Duodenal mucosa (tissue), 2 donors: ENCODE data around the gene SNX30.

Source experiments
- H3K27ac ChIP-seq: one replicate; pipeline ENCODE4 v1.7.0; 2013; ENCODE audit warnings: low read depth, low read length
- H3K27me3 ChIP-seq, 2 donors: one replicate each; pipeline ENCODE4 v1.7.0; 2013; ENCODE audit warnings: low read length in 2 of 2, control low read depth in 1 of 2; ENCODE audit not compliant: insufficient read depth in 2 of 2, control insufficient read depth in 1 of 2
- H3K36me3 ChIP-seq, 2 donors: one replicate each; pipeline ENCODE4 v1.7.0; 2013; ENCODE audit warnings: low read length in 2 of 2, control low read depth in 1 of 2; ENCODE audit not compliant: insufficient read depth in 2 of 2, control insufficient read depth in 1 of 2
- H3K4me1 ChIP-seq, 2 donors: one replicate each; pipeline ENCODE4 v1.7.0; 2013; ENCODE audit warnings: low read length in 2 of 2, control low read depth in 1 of 2; ENCODE audit not compliant: insufficient read depth in 2 of 2, control insufficient read depth in 1 of 2
- H3K4me3 ChIP-seq, 2 donors: one replicate each; pipeline ENCODE4 v1.7.0; 2013; ENCODE audit warnings: low read length in 2 of 2, low read depth in 1 of 2
- H3K9ac ChIP-seq, 2 donors: one replicate each; pipeline ENCODE4 v1.7.0; 2013; ENCODE audit warnings: low read length in 2 of 2, low read depth in 1 of 2
- H3K9me3 ChIP-seq, 2 donors: one replicate each; pipeline ENCODE4 v1.7.0; 2013; ENCODE audit warnings: low read length in 2 of 2, control low read depth in 1 of 2; ENCODE audit not compliant: control insufficient read depth in 1 of 2

SNX30 gene

DNA sequence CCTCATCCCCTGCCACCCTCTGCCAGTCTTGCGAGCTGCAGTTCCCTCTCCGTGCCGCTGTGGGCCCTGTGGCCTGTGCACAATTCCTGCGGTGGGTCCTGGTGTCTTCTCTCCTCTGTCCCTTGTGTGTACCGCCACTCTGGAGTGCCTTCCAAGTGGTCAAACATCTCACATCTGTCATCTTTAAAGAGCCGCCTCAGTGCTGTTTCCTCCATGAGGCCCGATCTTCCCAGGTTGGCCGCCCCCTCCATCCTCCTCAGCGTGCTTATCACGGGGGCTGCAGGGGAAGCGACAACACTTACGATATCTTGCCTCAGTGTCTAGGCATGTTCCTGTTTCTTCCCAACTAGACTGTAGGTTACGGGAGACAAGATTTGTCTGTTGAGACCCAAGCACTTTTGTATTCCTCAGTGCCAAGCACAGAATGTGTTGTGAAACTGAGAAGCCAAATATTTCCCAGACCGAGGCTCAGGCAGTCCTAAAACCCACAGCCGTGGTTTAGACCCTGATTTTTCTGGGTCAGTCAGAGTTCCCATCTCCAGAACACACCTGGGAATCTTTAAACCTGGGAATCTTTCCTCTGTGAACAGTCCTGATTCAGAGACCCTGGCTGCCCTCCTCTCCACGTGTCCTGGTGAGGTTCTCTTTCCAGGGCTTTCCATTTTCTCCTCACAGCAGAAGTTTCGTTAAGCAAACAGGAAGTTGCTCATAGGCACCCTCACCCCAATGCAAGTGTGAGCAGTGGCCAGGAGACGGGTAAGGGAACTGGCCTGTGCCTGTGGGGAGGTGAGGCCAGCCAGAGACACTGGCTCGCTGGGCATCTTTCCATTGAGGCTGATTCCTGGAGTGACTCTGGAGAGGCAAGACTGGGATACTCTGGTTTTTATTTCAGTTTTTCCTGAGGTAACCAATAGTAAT is 111.3 kb downstream of the SNX30 start:
- no peak overlapping the region for H3K4me3 ChIP-seq
- H3K4me1 ChIP-seq: peaks cover 4 to 5% of the 10 kb centered on the region in 2 donors
- H3K27ac ChIP-seq: no peak overlapping the region
- no peak overlapping the region for H3K9ac ChIP-seq
- no peaks in the 10 kb centered on the region for H3K27me3 ChIP-seq
- H3K9me3 ChIP-seq: no peaks in the 10 kb centered on the region
- peaks cover 0 to 9% of the 10 kb centered on the region in 2 donors for H3K36me3 ChIP-seq

DNA sequence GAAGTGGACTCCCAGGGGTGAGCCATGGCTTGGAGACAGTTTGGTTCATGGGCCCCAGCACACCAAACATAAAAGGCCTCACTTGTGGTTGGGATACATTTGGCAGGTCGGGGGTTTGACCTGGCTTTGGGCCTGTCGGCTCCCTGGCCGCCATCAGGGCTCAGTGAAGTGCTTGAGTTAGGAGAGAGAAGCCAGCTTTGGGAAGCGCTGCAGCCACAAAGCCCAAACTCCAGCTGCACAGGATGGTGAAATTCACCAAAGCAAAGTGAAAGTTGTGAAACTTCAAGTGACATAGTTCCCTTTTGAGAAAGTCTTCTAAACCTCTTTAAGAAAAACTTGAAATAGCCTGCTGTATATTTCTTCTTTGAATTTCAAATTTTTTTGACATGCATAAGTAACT is 112.7 kb downstream of the SNX30 start:
- Histone ChIP-seq H3K27ac (no peak overlapping the region), H3K27me3 (no peaks in the 10 kb centered on the region), H3K9me3 (no peaks in the 10 kb centered on the region), H3K4me3 (no peak overlapping the region), H3K4me1 (peaks cover 9 to 10% of the 10 kb centered on the region in 2 donors), H3K9ac (no peak overlapping the region), H3K36me3 (peaks cover 0 to 13% of the 10 kb centered on the region in 2 donors)

DNA sequence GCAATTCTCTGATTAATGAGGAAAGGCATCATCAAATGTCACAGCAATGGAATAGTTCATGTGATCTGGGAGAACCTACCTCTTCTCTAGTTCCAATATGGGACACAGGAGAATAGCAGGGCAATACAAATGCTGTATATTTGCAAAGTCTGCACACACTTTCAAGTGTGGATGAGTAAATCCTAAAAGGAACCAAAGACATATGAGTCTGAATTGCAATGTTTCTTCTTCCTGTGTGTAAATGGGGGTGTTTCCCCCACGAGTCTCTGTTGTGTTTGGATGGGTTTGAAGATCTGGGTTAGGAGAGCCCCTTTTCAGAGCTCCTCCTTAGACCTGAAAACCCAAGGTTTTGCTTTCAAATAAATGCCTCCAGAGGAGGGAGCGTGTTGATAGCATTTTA is 113.2 kb downstream of the SNX30 start:
- H3K9me3 ChIP-seq: no peaks in the 10 kb centered on the region
- no peaks in the 10 kb centered on the region for H3K27me3 ChIP-seq
- peaks cover 14 to 15% of the 10 kb centered on the region in 2 donors for H3K4me1 ChIP-seq
- H3K9ac ChIP-seq: no peak overlapping the region
- H3K36me3 ChIP-seq: peaks cover 0 to 18% of the 10 kb centered on the region in 2 donors
- no peak overlapping the region for H3K27ac ChIP-seq
- H3K4me3 ChIP-seq: no peak overlapping the region

DNA sequence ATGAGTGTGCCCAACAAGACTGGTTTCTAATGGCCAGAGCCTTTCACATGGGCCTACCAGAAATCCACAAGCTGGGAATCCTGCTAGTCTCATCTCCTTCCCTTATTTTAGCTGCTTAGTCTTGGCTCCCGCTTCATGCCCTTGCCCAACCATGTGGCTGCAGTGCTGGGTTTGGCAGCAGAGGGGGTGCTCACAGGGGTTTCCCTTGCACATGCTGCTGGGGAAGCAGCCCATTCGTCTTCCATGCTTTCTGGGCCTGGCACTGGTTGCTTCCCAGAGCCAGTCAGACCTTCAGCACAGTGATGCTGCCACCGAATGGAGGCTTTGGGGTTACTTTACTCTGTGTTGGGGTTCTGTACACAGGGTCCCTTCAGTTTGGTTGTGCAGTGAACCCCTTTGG is 113.8 kb downstream of the SNX30 start:
- Histone ChIP-seq H3K27me3 (no peaks in the 10 kb centered on the region), H3K27ac (no peak overlapping the region), H3K9ac (no peak overlapping the region), H3K36me3 (peaks cover 0 to 23% of the 10 kb centered on the region in 2 donors), H3K4me3 (no peak overlapping the region), H3K4me1 (peaks cover 14 to 15% of the 10 kb centered on the region in 2 donors), H3K9me3 (no peaks in the 10 kb centered on the region)

DNA sequence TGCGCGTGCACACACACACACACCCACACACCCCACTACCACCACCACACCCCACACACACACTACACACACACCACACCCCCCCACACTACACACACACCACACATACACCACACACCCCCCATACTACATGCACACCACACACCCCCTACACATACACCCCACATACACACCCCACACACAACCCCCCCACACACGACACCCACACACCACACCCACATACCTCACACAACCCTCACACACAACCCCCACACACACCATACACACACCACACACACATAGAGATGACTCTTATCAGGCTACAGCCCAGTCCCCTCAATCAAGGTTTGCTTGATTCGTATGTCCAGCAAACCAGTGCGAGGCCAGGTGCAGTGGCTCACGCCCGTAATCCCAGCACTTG is 114.4 kb downstream of the SNX30 start:
- Histone ChIP-seq H3K27ac (no peak overlapping the region), H3K9me3 (no peaks in the 10 kb centered on the region), H3K4me1 (peaks cover 14 to 15% of the 10 kb centered on the region in 2 donors), H3K4me3 (no peak overlapping the region), H3K36me3 (peaks cover 0 to 29% of the 10 kb centered on the region in 2 donors), H3K27me3 (no peaks in the 10 kb centered on the region), H3K9ac (no peak overlapping the region)

DNA sequence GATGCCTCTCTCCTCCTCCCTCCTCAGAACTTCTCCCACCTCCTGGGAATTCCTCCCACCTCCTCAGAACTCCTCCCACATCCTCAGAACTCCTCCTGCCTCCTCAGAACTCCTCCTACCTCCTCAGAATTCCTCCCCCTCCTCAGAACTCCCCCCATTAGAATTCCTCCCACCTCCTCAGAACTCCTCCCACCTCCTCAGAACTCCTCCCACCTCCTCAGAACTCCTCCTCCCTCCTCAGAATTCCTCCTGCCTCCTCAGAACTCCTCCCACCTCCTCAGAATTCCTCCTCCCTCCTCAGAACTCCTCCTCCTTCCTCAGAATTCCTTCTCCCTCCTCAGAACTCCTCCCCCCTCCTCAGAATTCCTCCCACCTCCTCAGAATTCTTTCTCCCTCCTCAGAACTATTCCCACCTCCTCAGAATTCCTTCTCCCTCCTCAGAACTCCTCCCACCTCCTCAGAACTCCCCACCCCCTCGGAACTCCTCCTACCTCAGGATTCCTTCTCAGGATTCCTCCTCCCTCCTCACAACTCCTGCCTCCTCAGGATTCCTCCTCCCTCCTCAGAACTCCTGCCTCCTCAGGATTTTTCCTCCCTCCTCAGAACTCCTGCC is 116.2 kb downstream of the SNX30 start:
- Histone ChIP-seq H3K4me3 (no peak overlapping the region), H3K4me1 (peaks cover 14 to 15% of the 10 kb centered on the region in 2 donors), H3K36me3 (peaks cover 0 to 39% of the 10 kb centered on the region in 2 donors), H3K27ac (no peak overlapping the region), H3K9ac (no peak overlapping the region), H3K9me3 (no peaks in the 10 kb centered on the region), H3K27me3 (no peaks in the 10 kb centered on the region)

DNA sequence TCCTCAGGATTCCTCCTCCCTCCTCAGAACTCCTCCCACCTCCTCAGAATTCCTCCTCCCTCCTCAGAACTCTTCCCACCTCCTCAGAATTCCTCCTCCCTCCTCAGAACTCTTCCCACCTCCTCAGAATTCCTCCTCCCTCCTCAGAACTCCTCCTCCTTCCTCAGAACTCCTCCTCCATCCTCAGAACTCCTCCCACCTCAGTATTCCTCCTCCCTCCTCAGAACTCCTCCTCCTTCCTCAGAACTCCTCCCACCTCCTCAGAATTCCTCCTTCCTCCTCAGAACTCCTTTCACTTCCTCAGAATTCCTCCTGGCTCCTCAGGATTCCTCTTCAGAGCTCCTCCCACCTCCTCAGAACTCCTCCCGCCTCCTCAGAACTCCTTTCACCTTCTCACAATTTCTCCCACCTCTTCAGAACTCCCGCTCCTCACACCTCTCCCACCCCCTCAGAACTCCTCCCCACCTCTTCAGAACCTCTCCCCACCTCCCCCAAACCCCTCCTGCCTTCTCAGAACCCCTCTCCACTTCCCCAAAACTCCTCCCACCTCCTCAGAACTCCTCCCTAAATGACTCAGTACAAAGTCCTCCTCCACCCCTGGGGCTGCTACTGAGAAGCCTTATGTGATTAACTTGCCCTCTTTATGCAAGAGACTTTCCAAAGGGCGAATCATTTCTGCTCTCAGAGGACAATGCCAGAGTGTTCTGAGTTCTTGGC is 116.9 kb downstream of the SNX30 start:
- H3K27ac ChIP-seq: peak overlapping the region; percentile 55
- no peaks in the 10 kb centered on the region for H3K9me3 ChIP-seq
- no peak overlapping the region for H3K4me3 ChIP-seq
- H3K27me3 ChIP-seq: no peaks in the 10 kb centered on the region
- no peak overlapping the region for H3K9ac ChIP-seq
- peaks cover 14 to 15% of the 10 kb centered on the region in 2 donors for H3K4me1 ChIP-seq
- peaks cover 0 to 39% of the 10 kb centered on the region in 2 donors for H3K36me3 ChIP-seq

DNA sequence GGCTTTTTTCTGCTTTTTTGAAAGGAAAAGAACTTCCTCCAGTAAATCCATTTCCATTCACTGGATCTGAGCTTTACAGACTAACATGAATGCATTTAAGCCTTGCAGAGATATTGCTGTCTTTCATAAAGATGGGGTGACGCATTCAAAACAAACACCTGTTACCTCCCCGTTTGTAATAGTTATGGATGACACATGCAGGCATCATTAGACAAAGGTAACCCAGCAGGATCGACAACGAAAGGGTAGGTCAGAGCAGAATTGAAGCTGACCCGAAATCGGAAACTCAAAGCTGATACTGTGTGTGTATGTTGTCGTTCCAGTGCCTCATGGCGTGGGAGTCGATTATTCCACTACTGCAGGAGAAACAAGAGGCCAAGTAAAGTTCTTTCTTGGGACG is 117.9 kb downstream of the SNX30 start:
- H3K27me3 ChIP-seq: no peaks in the 10 kb centered on the region
- H3K9ac ChIP-seq: no peak overlapping the region
- no peak overlapping the region for H3K27ac ChIP-seq
- peaks cover 0 to 39% of the 10 kb centered on the region in 2 donors for H3K36me3 ChIP-seq
- H3K4me1 ChIP-seq: peaks cover 9 to 10% of the 10 kb centered on the region in 2 donors
- H3K9me3 ChIP-seq: no peaks in the 10 kb centered on the region
- no peak overlapping the region for H3K4me3 ChIP-seq

DNA sequence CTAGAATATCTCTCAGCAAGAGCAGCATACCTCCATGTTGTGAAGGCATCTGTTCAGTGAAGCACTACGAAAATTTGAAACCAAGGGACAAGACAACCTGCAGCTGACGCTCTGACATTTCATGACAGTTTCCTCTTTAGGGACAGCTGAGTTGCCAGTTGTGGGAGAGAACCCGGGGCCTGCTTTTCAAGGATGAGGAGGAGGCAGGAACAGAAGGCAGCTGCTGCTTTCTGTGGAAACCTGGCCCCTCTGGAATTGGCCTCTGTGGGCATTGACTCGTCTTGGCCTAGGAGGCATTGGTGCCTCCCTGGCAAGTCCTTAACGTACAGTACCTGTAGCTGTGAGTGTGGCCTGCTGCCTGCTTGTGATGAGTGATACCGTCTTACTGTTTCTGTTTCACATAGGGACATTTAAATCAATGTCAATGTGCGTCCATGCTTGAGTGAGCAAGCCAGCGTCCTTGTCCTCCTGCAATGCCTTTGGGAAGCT is 118.5 kb downstream of the SNX30 start:
- Histone ChIP-seq H3K27ac (no peak overlapping the region), H3K9me3 (no peaks in the 10 kb centered on the region), H3K36me3 (peaks cover 0 to 38% of the 10 kb centered on the region in 2 donors), H3K4me1 (peaks cover 9 to 10% of the 10 kb centered on the region in 2 donors), H3K27me3 (no peaks in the 10 kb centered on the region), H3K9ac (no peak overlapping the region), H3K4me3 (no peak overlapping the region)

DNA sequence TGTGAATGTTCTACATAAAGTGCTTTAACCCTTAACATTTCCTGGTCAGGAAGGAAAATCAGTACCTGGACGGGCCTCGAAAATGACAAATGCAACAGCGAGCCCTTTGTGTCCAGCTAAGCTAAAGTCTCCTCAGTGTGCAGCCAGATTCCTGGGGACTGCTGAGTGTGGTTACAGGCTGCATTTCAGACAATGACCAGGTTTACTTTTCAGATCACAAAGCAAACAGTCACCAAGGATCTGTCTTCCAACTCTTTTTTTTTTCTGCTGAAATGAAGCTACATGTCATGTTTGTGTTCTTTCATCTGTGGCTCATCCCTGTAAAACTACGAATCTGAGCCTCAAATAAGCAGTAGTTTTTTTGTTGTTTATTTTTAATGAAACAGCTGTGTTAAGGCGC is 119.4 kb downstream of the SNX30 start:
- H3K9me3 ChIP-seq: no peaks in the 10 kb centered on the region
- H3K27me3 ChIP-seq: no peaks in the 10 kb centered on the region
- peaks cover 9 to 10% of the 10 kb centered on the region in 2 donors for H3K4me1 ChIP-seq
- no peak overlapping the region for H3K27ac ChIP-seq
- H3K9ac ChIP-seq: no peak overlapping the region
- no peak overlapping the region for H3K4me3 ChIP-seq
- H3K36me3 ChIP-seq: peaks cover 0 to 33% of the 10 kb centered on the region in 2 donors
